GM12878 (cell line): ENCODE data around the gene NUPR1. TPM values are rescaled to one million over a fixed set of nuclear protein-coding genes. Genes with fewer than 3 reads are reported as not detected.

ENCODE experiments used
- ASH2L ChIP-seq: fragments of 300-600, 200-600 bp; sonication (generic); IDR thresholded peaks from 2 replicates; pipeline ENCODE4 v1.6.1; 2017; ENCODE audit warnings: low read depth, mild to moderate bottlenecking, borderline replicate concordance
- ATF7 ChIP-seq: fragments of 450-650 bp; IDR thresholded peaks from 2 replicates; pipeline ENCODE4 v1.6.1; 2016; ENCODE audit warnings: low read depth, mild to moderate bottlenecking
- BMI1 ChIP-seq: fragments of 450-650 bp; IDR thresholded peaks from 2 replicates; pipeline ENCODE4 v1.6.1; 2016; ENCODE audit warnings: mild to moderate bottlenecking, moderate library complexity, borderline replicate concordance
- CBX5 ChIP-seq: sonication (generic); IDR thresholded peaks from 2 replicates; pipeline ENCODE4 v1.6.1; 2016; ENCODE audit warnings: low read depth, moderate library complexity, mild to moderate bottlenecking, inconsistent platforms
- CHD1 ChIP-seq: IDR thresholded peaks from 2 replicates; pipeline ENCODE4 v1.6.1; 2012; ENCODE audit warnings: low read depth, low read length, improper control_type of control experiment
- CHD2 ChIP-seq: IDR thresholded peaks from 2 replicates; pipeline ENCODE4 v1.6.1; 2011; ENCODE audit warnings: low read depth, low read length, improper control_type of control experiment, borderline replicate concordance
- ESRRA ChIP-seq: IDR thresholded peaks from 2 replicates; pipeline ENCODE4 v1.6.1; 2012; ENCODE audit warnings: mild to moderate bottlenecking, low read length, improper control_type of control experiment
- EZH2 ChIP-seq: IDR thresholded peaks from 2 replicates; pipeline ENCODE4 v1.6.1; 2012; ENCODE audit warnings: low read depth, mild to moderate bottlenecking, control low read depth, inconsistent platforms, low read length, borderline replicate concordance; ENCODE audit not compliant: control insufficient read depth
- IKZF2 ChIP-seq, 2 experiments: fragments of 450-650 bp; IDR thresholded peaks; 2 replicates each; pipeline ENCODE4 v1.6.1; 2017; ENCODE audit warnings: mild to moderate bottlenecking in 2 of 2, moderate library complexity in 2 of 2
- LARP7 ChIP-seq: fragments of 450-650 bp; IDR thresholded peaks from 2 replicates; pipeline ENCODE4 v1.6.1; 2017; ENCODE audit warnings: mild to moderate bottlenecking
- MTA2 ChIP-seq: fragments of 450-650 bp; IDR thresholded peaks from 2 replicates; pipeline ENCODE4 v1.6.1; 2016; ENCODE audit warnings: low read depth, mild to moderate bottlenecking, moderate library complexity
- MTA3 ChIP-seq: IDR thresholded peaks from 2 replicates; pipeline ENCODE4 v1.6.1; 2012; ENCODE audit warnings: low read length, inconsistent platforms, borderline replicate concordance
- POLR2AphosphoS5 ChIP-seq: IDR thresholded peaks from 2 replicates; pipeline ENCODE4 v1.6.1; 2011; ENCODE audit warnings: mild to moderate bottlenecking, low read length, inconsistent platforms
- RAD51 ChIP-seq: fragments of 450-650 bp; IDR thresholded peaks from 2 replicates; pipeline ENCODE4 v1.6.1; 2016; ENCODE audit warnings: moderate library complexity, mild to moderate bottlenecking, inconsistent platforms
- RB1 ChIP-seq: fragments of 450-650 bp; formaldehyde crosslinking; IDR thresholded peaks from 2 replicates; pipeline ENCODE4 v1.6.1; 2017; ENCODE audit warnings: mild to moderate bottlenecking, borderline replicate concordance
- RELB ChIP-seq: fragments of 450-650 bp; IDR thresholded peaks from 2 replicates; pipeline ENCODE4 v1.6.1; 2017; ENCODE audit warnings: low read depth, mild to moderate bottlenecking, moderate library complexity
- SMAD1 ChIP-seq: fragments of 450-650 bp; IDR thresholded peaks from 2 replicates; pipeline ENCODE4 v1.6.1; 2018; ENCODE audit warnings: mild to moderate bottlenecking, low read depth; ENCODE audit not compliant: partially characterized antibody
- SMAD5 ChIP-seq: IDR thresholded peaks from 2 replicates; pipeline ENCODE4 v1.6.1; 2016; ENCODE audit warnings: antibody characterized with exemption, low read depth
- WRNIP1 ChIP-seq: IDR thresholded peaks from 2 replicates; pipeline ENCODE4 v1.6.1; 2011; ENCODE audit warnings: low read depth, low read length, improper control_type of control experiment, borderline replicate concordance
- ZNF384 ChIP-seq: IDR thresholded peaks from 2 replicates; pipeline ENCODE4 v1.6.1; 2012; ENCODE audit warnings: low read depth, mild to moderate bottlenecking, low read length, improper control_type of control experiment, borderline replicate concordance
- ZZZ3 ChIP-seq: IDR thresholded peaks from 2 replicates; pipeline ENCODE4 v1.6.1; 2011; ENCODE audit warnings: low read depth; ENCODE audit not compliant: control insufficient read depth, insufficient read length
- polyA plus RNA-seq, 11 experiments: library from polyadenylated mRNA; depleted of rRNA in 4 of 11; unstranded in 6 of 11; stranded (reverse) in 5 of 11; fragments of >200 nt; fragmentation: Nextera tagmentation in 4 of 11; fragmentation: Illumina TruSeq in 1 of 11; extraction: Ambion mirVana in 4 of 11; extraction: Trizol in 1 of 11; gene quantifications; 1 replicate in 1 of 11; 2 replicates in 10 of 11; pipeline versions ENCODE4 v1.2.1 to v1.2.3, GENCODE V29; 2011 to 2016; ENCODE audit warnings: inconsistent platforms in 2 of 11, missing spikeins in 2 of 11, low read depth in 1 of 11
- total RNA-seq, 4 experiments: library from RNA; depleted of rRNA in 3 of 4; stranded (reverse); fragments of >200 nt in 3 of 4; fragmentation: Illumina TruSeq in 1 of 4; extraction: Trizol in 1 of 4; gene quantifications; 2 replicates each; pipeline versions ENCODE4 v1.2.1 to v1.2.3, GENCODE V29; 2013 to 2021
- TF ChIP-seq, protein P1 (sequence below): fragments of 150-350 bp; IDR thresholded peaks from 2 replicates; pipeline ENCODE4 v1.6.1; 2016; ENCODE audit warnings: low read depth, low read length
- TF ChIP-seq, protein P2 (sequence below): fragments of 450-650 bp; IDR thresholded peaks from 2 replicates; pipeline ENCODE4 v1.6.1; 2017; ENCODE audit warnings: mild to moderate bottlenecking, low read depth, inconsistent platforms; ENCODE audit not compliant: poor library complexity, severe bottlenecking
- TF ChIP-seq, protein P3 (sequence below): IDR thresholded peaks from 2 replicates; pipeline ENCODE4 v1.6.1; 2012; ENCODE audit warnings: low read depth, low read length, improper control_type of control experiment

Gene NUPR1
- total and polyA plus RNA-seq, 10 of the 15 experiments (the other 5 are each of a cell fraction or from before 2014, with no cell fraction given) = 0.04 to 0.78 (median 0.17) TPM; not detected in 2

- TF ChIP-seq ASH2L (no peak), RAD51 (no peak), SMAD1 (no peak), SMAD5 (no peak; the same call in 1 of the 2 replicates), LARP7 (0 out of 2 replicates have a peak, but pooled peaks have one; percentile 59), RELB (peak; percentile 78; the same call in 1 of the 2 replicates), ESRRA (no peak), BMI1 (0 out of 2 replicates have a peak, but pooled peaks have one; percentile 2), MTA3 (no peak), RB1 (no peak; the same call in 1 of the 2 replicates), IKZF2 (IDR thresholded peaks at IDR 0.05) (peak; percentile 95 to 96), MTA2 (peak; percentile 83; the same call in 1 of the 2 replicates), CHD1 (no peak), EZH2 (no peak), CHD2 (0 out of 2 replicates have a peak, but pooled peaks have one; percentile 26), WRNIP1 (no peak), POLR2AphosphoS5 (peak; percentile 83), CBX5 (no peak), ZNF384 (no peak), ZZZ3 (no peak), ATF7 (peak; percentile 84)
- TF ChIP-seq, protein P1, sequence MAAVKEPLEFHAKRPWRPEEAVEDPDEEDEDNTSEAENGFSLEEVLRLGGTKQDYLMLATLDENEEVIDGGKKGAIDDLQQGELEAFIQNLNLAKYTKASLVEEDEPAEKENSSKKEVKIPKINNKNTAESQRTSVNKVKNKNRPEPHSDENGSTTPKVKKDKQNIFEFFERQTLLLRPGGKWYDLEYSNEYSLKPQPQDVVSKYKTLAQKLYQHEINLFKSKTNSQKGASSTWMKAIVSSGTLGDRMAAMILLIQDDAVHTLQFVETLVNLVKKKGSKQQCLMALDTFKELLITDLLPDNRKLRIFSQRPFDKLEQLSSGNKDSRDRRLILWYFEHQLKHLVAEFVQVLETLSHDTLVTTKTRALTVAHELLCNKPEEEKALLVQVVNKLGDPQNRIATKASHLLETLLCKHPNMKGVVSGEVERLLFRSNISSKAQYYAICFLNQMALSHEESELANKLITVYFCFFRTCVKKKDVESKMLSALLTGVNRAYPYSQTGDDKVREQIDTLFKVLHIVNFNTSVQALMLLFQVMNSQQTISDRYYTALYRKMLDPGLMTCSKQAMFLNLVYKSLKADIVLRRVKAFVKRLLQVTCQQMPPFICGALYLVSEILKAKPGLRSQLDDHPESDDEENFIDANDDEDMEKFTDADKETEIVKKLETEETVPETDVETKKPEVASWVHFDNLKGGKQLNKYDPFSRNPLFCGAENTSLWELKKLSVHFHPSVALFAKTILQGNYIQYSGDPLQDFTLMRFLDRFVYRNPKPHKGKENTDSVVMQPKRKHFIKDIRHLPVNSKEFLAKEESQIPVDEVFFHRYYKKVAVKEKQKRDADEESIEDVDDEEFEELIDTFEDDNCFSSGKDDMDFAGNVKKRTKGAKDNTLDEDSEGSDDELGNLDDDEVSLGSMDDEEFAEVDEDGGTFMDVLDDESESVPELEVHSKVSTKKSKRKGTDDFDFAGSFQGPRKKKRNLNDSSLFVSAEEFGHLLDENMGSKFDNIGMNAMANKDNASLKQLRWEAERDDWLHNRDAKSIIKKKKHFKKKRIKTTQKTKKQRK = no peak
- TF ChIP-seq, protein P2, sequence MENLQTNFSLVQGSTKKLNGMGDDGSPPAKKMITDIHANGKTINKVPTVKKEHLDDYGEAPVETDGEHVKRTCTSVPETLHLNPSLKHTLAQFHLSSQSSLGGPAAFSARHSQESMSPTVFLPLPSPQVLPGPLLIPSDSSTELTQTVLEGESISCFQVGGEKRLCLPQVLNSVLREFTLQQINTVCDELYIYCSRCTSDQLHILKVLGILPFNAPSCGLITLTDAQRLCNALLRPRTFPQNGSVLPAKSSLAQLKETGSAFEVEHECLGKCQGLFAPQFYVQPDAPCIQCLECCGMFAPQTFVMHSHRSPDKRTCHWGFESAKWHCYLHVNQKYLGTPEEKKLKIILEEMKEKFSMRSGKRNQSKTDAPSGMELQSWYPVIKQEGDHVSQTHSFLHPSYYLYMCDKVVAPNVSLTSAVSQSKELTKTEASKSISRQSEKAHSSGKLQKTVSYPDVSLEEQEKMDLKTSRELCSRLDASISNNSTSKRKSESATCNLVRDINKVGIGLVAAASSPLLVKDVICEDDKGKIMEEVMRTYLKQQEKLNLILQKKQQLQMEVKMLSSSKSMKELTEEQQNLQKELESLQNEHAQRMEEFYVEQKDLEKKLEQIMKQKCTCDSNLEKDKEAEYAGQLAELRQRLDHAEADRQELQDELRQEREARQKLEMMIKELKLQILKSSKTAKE = peak; percentile 39
- TF ChIP-seq, protein P3, sequence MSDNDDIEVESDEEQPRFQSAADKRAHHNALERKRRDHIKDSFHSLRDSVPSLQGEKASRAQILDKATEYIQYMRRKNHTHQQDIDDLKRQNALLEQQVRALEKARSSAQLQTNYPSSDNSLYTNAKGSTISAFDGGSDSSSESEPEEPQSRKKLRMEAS = no peak
Measured at GRCh38 chr16:28494121-28494851, 44.5 kb downstream of the NUPR1 start, which contains the start of gene APOBR (continued).
